Aorta (tissue), 5 donors: ENCODE measurements around the gene SAMD7. TPM values are rescaled to one million over a fixed set of nuclear protein-coding genes. Genes with fewer than 3 reads are reported as not detected.

Experiments used
- ATAC-seq: fragments of 200-7000 bp; cut with Tn5 transposase; one replicate; pipeline ENCODE4 v1.9.1; 2022; ENCODE audit warnings: moderate library complexity; ENCODE audit not compliant: low FRiP score
- DNase-seq, 2 donors: peaks; one replicate each; pipeline ENCODE4 v3.0.0-alpha.2; 2020
- H3K27ac ChIP-seq, 2 donors: one replicate each; pipeline ENCODE4 v1.5.1; 2013; ENCODE audit warnings: low read length in 2 of 2, mild to moderate bottlenecking in 2 of 2, moderate library complexity in 2 of 2, control low read depth in 1 of 2, inconsistent platforms in 1 of 2, low read depth in 1 of 2
- H3K27me3 ChIP-seq, 2 donors: one replicate each; pipeline ENCODE4 v1.6.1; 2013; ENCODE audit warnings: control low read depth in 1 of 2, low read length in 1 of 2, mild to moderate bottlenecking in 1 of 2, moderate library complexity in 1 of 2; ENCODE audit not compliant: insufficient read depth in 2 of 2, control insufficient read depth in 1 of 2
- H3K36me3 ChIP-seq, 2 donors: one replicate each; pipeline ENCODE4 v1.6.1; 2013; ENCODE audit warnings: control low read depth in 1 of 2, low read length in 1 of 2, mild to moderate bottlenecking in 1 of 2; ENCODE audit not compliant: insufficient read depth in 2 of 2, control insufficient read depth in 1 of 2
- H3K4me1 ChIP-seq, 2 donors: one replicate each; pipeline ENCODE4 v1.6.1; 2013; ENCODE audit warnings: low read length in 2 of 2, control low read depth in 1 of 2, mild to moderate bottlenecking in 1 of 2, moderate library complexity in 1 of 2; ENCODE audit not compliant: insufficient read depth in 2 of 2, control insufficient read depth in 1 of 2
- H3K4me3 ChIP-seq, 2 donors: one replicate each; pipeline ENCODE4 v1.5.1; 2013; ENCODE audit warnings: low read length in 2 of 2, control low read depth in 1 of 2, mild to moderate bottlenecking in 1 of 2
- H3K9me3 ChIP-seq: one replicate; pipeline ENCODE4 v1.6.1; 2013; ENCODE audit warnings: mild to moderate bottlenecking, low read length; ENCODE audit not compliant: control insufficient read depth
- WGBS, 2 donors: extraction: QIAGEN DNeasy Blood & Tissue Kit; methylation state at CpG; one replicate each; pipeline ENCODE4 v1.1.7; 2013; 5-methylcytosine and 5-hydroxymethylcytosine counted together
- intact Hi-C, 2 donors: fragments of 100-400 bp; cut with DNase I; formaldehyde crosslinking; loops; one replicate each; pipeline versions ENCODE4 v1.14.2 to v1.15.0; 2022
- polyA plus RNA-seq, 2 donors: library from polyadenylated mRNA; stranded (reverse); fragments of 200-250 nt; gene quantifications; one replicate each; pipeline ENCODE4 v1.2.3, GENCODE V29; 2013
- total RNA-seq, 2 donors: library from RNA; stranded (reverse); fragmentation: NEBNext Ultra II Directional; extraction: Animal tissue kit (Norgen Biotek cat#: 25700); gene quantifications; one replicate each; pipeline ENCODE4 v1.2.1, GENCODE V29; 2021
- donor health status: healthy with polysubstance abuse.
- donor health status: Bipolar disorder and iron deficiency.
- donor health status: DM: no; HTN: no; CAD: no.
- donor health status: DM: no; HTN: no; CAD: no.
- donor health status: DM: yes; HTN: yes; CAD: no.

SAMD7 gene
- total and polyA plus RNA-seq, 4 donors, result not detected

DNA sequence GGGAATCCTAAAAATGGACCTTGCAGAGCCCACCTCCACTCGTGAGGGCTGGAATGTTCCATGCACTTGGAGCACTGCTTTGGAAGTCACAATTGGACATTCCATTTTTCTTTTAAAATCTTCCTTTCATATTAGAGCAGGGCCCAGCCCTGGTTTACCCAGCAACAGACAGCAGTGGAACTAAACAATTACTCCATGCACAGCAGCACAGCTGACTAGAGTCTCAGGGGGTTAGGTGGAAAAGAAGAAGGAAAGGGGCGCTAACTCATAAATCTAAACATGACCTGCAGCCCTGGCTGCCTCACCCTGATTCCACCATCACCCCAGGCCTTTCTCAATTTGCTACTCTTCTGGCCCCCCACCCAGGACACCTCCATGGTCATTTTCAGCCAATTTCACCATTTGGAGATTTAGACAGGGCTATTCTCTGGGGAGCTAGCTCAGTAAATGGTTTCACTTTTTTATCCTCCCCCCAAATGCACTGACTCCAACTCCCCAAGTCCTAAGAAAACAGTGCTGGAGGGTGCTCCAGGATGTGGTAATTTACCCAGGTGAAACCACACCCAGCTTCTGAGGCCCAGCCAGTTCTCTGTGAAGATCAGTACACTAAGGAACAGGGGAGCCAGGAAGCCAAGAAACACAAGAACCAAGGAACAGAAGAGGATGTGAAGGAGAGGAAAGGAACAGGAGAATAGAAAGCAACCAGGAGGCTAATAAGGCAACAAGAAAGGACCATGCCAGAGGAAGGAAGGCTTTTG, 40.1 kb upstream of the SAMD7 start:
- DNase-seq, result no peak
- Histone ChIP-seq H3K9me3 (no peaks in the 10 kb centered on the region), H3K27me3 (no peaks in the 10 kb centered on the region), H3K27ac (no peak overlapping the region), H3K36me3 (no peaks in the 10 kb centered on the region), H3K4me1 (no peaks in the 10 kb centered on the region), H3K4me3 (no peak overlapping the region)
- intact Hi-C loops, result no loop called here
- 82 to 95% methylated on average over 2 of the region's 2 CpGs for WGBS, 2 donors
- ATAC-seq, result no peak

DNA sequence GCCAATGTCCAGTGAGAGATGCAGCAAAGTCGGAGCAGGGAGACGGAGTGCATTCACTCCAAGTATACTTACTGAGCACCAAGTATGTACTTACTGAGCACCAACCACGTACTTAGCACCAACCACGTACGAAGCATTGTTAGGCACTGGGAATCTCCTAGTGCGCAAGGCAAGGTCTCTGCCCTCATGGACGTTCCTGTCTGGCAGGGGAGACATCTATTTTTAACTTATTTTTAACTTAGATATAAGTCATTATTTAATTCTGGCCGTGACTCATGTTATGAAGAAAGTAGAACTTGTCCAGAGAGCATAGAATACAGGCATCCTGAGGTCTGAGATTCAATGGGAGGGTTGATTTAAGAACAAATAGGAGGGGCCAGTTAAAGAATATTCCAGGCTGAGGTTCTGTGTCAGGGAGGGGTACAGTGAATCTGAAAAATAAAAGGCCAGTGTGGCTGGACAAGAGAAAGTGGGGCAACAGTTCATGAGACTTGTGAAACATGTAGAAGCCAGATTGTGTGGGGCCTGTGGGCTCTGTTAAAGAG, 32.3 kb upstream of the SAMD7 start:
- Histone ChIP-seq H3K9me3 (no peaks in the 10 kb centered on the region), H3K36me3 (no peaks in the 10 kb centered on the region), H3K27me3 (no peaks in the 10 kb centered on the region), H3K4me1 (no peaks in the 10 kb centered on the region), H3K4me3 (no peak overlapping the region), H3K27ac (no peak overlapping the region)
- no peak for ATAC-seq
- 44 to 55% methylated on average over 8 of the region's 8 CpGs for WGBS, 2 donors
- DNase-seq, result no peak
- intact Hi-C loops, result no loop called here

DNA sequence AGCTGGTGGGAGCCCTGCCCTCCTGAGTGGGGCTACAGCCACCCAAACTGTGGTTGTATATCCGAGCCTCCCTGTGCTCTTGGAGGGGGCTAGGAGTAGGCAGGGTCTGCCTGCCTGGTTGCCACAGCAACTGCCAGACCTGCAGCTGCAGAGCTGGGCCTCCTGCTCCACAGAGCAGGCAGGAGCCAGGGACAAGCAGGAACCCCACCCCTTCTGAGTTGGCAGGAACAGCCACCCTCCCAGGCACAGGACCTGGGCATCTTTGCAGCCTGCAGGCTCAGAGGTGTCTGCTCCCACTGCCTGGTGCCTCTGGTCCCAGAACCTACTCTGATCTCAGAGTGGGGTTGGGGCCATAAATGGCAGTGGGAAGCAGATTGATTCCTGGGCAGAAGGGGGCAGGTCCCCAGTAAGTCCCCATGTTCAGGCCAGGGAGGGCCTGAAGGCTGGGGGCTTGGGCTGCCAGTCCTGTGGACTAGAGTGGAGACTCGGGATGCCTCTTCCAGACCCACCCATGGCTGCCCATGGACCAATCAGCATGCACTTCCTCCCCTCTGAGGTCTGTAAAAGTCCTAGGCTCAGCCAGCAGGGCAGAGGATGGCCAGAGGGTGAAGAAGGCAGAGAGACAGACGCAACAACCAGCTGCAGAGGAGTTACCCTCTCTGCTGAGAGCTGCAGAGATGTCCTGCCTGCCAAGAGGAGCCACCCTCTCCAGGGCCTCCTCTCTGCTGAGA, 31.4 kb upstream of the SAMD7 start:
- H3K27ac ChIP-seq, result no peak overlapping the region
- no peaks in the 10 kb centered on the region for H3K4me1 ChIP-seq
- DNase-seq (no peak), ATAC-seq (no peak)
- intact Hi-C loops, result no loop called here
- H3K36me3 ChIP-seq, result no peaks in the 10 kb centered on the region
- no peak overlapping the region for H3K4me3 ChIP-seq
- 59 to 71% methylated on average over 3 of the region's 3 CpGs for WGBS, 2 donors
- no peaks in the 10 kb centered on the region for H3K9me3 ChIP-seq
- no peaks in the 10 kb centered on the region for H3K27me3 ChIP-seq

DNA sequence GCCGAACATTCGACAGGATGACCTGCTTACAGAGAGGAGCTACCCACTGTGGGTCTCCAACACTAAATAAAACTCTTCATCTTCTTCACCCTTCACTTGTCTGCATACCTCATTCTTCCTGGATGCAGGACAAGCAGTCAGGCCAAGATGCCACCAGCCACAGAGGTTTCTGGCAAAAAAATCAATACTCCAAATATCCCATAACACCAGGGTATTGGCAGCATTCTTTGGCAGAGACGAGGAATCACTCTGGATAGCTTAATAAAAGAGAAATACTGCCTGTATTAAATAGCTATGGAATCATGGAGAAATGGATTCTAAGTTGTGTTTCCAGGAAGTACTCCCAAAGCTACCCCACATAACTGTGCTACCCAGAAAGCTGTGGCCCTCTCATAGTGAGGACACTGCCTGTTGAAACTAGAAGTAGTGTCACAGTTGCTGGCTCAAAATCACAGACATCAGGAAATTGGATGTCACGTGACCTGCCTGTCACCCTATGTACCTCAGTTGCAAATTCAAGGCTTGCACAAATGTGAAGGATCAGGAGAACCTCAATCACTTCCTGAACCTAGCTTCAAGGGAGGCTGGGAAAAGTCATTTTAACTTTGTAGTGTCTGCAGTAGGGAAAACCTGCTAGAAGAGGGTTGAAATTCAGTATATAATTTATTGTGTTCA, 30.7 kb upstream of the SAMD7 start:
- DNase-seq (no peak), ATAC-seq (no peak)
- WGBS, 2 donors, result 63 to 66% methylated on average over 4 of the region's 4 CpGs
- no peak overlapping the region for H3K27ac ChIP-seq
- no peaks in the 10 kb centered on the region for H3K36me3 ChIP-seq
- H3K4me3 ChIP-seq, result no peak overlapping the region
- H3K27me3 ChIP-seq, result no peaks in the 10 kb centered on the region
- intact Hi-C loops, result no loop called here
- no peaks in the 10 kb centered on the region for H3K9me3 ChIP-seq
- H3K4me1 ChIP-seq, result no peaks in the 10 kb centered on the region

DNA sequence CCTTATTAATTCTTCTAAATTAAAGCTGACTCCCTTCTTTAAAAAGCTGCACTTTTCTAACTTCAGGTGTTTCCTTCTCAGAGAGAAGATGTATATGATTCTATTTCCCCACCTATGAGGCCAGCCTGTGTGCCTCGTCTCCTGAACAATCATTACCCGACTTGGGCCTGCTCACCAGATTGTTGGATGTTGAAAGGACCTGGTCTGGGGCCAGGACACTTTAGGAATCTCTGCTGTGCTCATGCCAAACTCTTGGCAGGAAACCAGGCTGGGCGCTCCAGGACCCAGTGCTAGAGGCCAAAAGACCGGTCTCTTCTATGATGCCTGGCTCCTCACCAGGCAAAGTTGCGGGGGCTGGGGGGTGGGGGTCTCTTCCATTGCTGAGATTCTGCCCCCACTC, 24.7 kb upstream of the SAMD7 start:
- peak; percentile 82 to 88 for DNase-seq
- Histone ChIP-seq H3K27me3 (no peaks in the 10 kb centered on the region), H3K27ac (no peak overlapping the region), H3K4me3 (no peak overlapping the region), H3K36me3 (no peaks in the 10 kb centered on the region), H3K4me1 (no peaks in the 10 kb centered on the region), H3K9me3 (no peaks in the 10 kb centered on the region)
- ATAC-seq, result peak; percentile 56
- WGBS, 2 donors, result 6 to 11% methylated on average over 5 of the region's 5 CpGs
- intact Hi-C loops, result no loop called here

DNA sequence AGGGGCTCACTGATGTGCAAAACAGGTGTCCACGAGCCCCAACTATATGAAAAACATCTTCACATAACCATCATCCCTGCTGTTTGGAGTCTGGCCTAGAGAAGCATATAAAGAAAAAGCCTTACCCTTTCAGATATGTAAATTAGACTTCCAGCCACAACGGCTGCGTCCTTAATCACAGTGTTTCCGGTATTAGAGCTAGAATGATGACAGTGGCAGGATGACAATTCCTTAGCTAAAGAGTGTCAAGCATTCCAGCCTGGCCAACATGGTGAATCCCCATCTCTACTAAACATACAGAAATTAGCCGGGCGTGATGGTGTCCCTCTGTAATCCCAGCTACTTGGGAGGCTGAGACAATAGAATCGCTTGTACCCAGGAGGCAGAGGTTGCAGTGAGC, 19.5 kb upstream of the SAMD7 start:
- Histone ChIP-seq H3K27ac (no peak overlapping the region), H3K4me3 (no peak overlapping the region), H3K9me3 (no peaks in the 10 kb centered on the region), H3K36me3 (no peaks in the 10 kb centered on the region), H3K4me1 (no peaks in the 10 kb centered on the region), H3K27me3 (no peaks in the 10 kb centered on the region)
- DNase-seq (no peak), ATAC-seq (no peak)
- intact Hi-C loops, result no loop called here
- WGBS, 2 donors, result 81 to 93% methylated on average over 7 of the region's 7 CpGs

DNA sequence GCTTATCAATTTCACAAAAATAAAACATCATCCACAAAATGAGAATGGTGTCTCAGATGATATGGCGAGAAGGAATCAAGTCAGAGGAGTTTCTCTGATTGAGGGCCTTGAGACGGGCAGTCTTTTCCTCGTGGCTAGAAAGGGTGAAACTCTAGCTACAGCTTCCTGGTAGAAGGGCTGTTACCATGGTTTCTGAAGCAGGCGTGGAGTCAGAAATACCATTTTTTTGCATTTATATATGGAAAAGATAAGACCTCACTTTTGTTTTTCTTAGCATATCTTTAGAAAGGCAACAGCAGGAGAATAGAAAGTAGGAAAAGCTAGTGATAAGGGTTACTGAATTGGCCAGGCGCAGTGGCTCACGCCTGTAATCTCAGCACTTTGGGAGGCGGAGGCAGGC, 17.3 kb upstream of the SAMD7 start:
- H3K27ac ChIP-seq, result no peak overlapping the region
- no peaks in the 10 kb centered on the region for H3K36me3 ChIP-seq
- H3K27me3 ChIP-seq, result no peaks in the 10 kb centered on the region
- H3K4me3 ChIP-seq, result no peak overlapping the region
- 40 to 49% methylated on average over 7 of the region's 7 CpGs for WGBS, 2 donors
- no peaks in the 10 kb centered on the region for H3K4me1 ChIP-seq
- ATAC-seq (no peak), DNase-seq (no peak)
- no peaks in the 10 kb centered on the region for H3K9me3 ChIP-seq
- intact Hi-C loops, result no loop called here

DNA sequence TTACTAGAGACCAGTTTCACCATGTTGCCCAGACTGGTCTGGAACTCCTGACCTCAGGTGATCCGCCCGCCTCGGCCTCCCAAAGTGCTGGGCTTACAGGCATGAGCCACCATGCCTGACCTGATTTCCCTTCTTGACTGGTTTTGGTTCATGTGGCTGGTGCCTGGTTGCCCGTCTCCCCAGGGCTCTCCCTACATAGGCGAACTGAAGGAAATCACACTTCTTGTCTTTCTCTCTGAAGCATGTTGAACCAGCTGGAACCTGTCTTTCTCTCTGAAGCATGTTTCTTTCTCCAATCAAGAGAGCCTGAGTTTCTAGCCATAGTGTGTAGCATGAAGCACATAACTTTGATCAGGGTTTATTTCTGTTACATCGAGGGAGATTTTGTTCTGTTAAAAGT, 16.3 kb upstream of the SAMD7 start:
- no peak for DNase-seq
- Histone ChIP-seq H3K27ac (no peak overlapping the region), H3K36me3 (no peaks in the 10 kb centered on the region), H3K4me1 (no peaks in the 10 kb centered on the region), H3K27me3 (no peaks in the 10 kb centered on the region), H3K4me3 (no peak overlapping the region), H3K9me3 (no peaks in the 10 kb centered on the region)
- intact Hi-C loops, result no loop called here
- WGBS, 2 donors, result 72 to 73% methylated on average over 6 of the region's 6 CpGs
- no peak for ATAC-seq
